SKM-1 treated with dmso at 0.1 percent for 144 hours (cell line): ENCODE results near the gene FBXL12.
"Not testable (repeated sequence)": the region's sequence is repeated elsewhere in the genome, so short reads cannot be mapped to it uniquely, and the experiment has no call there.

Experiments
- DNase-seq: peaks from one replicate; lab custom pipeline; 2025; ENCODE audit not compliant: unreplicated experiment; lab: John Stamatoyannopoulos, UW

The FBXL12 gene

GRCh38 chr19:9839415-9839814 lies 20.5 kb upstream of the FBXL12 start:
- no peak for DNase-seq

GRCh38 chr19:9838324-9838723 lies 19.4 kb upstream of the FBXL12 start:
- no peak for DNase-seq

GRCh38 chr19:9836021-9836420 lies 17.1 kb upstream of the FBXL12 start:
- no peak for DNase-seq

GRCh38 chr19:9835507-9835949 lies 16.6 kb upstream of the FBXL12 start:
- no peak for DNase-seq

- peak; percentile 99 for DNase-seq
These were observed 16.0 kb upstream of the FBXL12 start, which contains the start of gene PIN1 for GRCh38 chr19:9834726-9835506. Gene PIN1 (plus strand): TSS chr19:9835318. CDS start chr19:9835345, 27 bp downstream.

GRCh38 chr19:9834307-9834725 lies 15.4 kb upstream of the FBXL12 start:
- no peak for DNase-seq

- DNase-seq = no peak
These were observed 9.7 kb upstream of the FBXL12 start for GRCh38 chr19:9828551-9829063.

GRCh38 chr19:9827289-9828238 lies 8.7 kb upstream of the FBXL12 start, which contains the start of gene UBL5:
Gene UBL5 (plus strand): TSS chr19:9827918. CDS start chr19:9828338, 420 bp downstream.
- peak; percentile 86 for DNase-seq

GRCh38 chr19:9823816-9824215 lies 4.9 kb upstream of the FBXL12 start:
- DNase-seq = no peak

GRCh38 chr19:9820034-9820433 lies 1.2 kb upstream of the FBXL12 start:
- DNase-seq = not testable (repeated sequence)

- no peak for DNase-seq
These were observed 674 bp upstream of the FBXL12 start for GRCh38 chr19:9819596-9819909.

GRCh38 chr19:9818175-9818733 lies 625 bp downstream of the FBXL12 start:
- DNase-seq = no peak

GRCh38 chr19:9811139-9811538 lies 7.7 kb downstream of the FBXL12 start:
- no peak for DNase-seq

GRCh38 chr19:9808855-9809824 lies 9.7 kb downstream of the FBXL12 start:
- DNase-seq = no peak

GRCh38 chr19:9806803-9807202 lies 12.1 kb downstream of the FBXL12 start:
- no peak for DNase-seq

GRCh38 chr19:9801976-9802375 lies 16.9 kb downstream of the FBXL12 start:
- DNase-seq = no peak

- peak; percentile 10 for DNase-seq
These were observed 19.7 kb downstream of the FBXL12 start for GRCh38 chr19:9799162-9799561.

GRCh38 chr19:9797871-9798270 lies 21.0 kb downstream of the FBXL12 start:
- no peak for DNase-seq

- DNase-seq = peak; percentile 90
These were observed 22.6 kb downstream of the FBXL12 start for GRCh38 chr19:9796113-9796773.
